ENCODE results near the gene ECM2. TPM values are rescaled to one million over a fixed set of nuclear protein-coding genes. Genes with fewer than 3 reads are reported as not detected.

The ECM2 gene
- total RNA-seq, 1 experiment from 2014 or later: not detected

DNA sequence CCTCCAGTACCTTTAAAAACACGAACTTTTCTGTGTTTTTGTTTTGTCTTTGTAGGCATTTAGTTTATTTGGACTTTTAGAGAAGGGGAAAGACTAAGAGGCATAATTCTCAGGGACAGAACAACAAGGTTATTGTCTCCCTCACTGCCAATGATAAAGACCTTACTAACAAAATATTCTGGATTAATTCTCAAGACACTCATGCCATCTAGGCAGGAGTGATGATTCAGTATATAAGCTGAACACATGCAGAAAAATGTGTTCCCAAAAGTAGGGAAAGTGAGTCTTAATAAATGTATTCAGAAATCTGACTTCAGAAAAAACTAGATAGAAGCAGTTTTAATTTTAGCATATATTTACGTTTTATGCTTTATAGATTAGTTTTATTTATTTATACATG lies 36.1 kb downstream of the ECM2 start:
- no peak overlapping the region for H4K5ac ChIP-seq (ENCODE audit: insufficient read length, low read depth, low read length)
- Mint-ChIP-seq H3K4me3 (no peak overlapping the region), H3K27ac (no peak overlapping the region), H3K4me1 (peaks cover 9 to 20% of the 10 kb centered on the region in 2 experiments), H3K9me3 (no peaks in the 10 kb centered on the region), H3K27me3 (ENCODE audit: low read depth) (no peaks in the 10 kb centered on the region), H3K36me3 (ENCODE audit: insufficient read depth in 1 of 3, low read depth in 3 of 3) (no peaks in the 10 kb centered on the region; a peak in 1 of 7 replicates)
- H3K79me1 ChIP-seq (ENCODE audit: insufficient read depth, low read depth, low read length, poor library complexity, severe bottlenecking): no peaks in the 10 kb centered on the region
- no peaks in the 10 kb centered on the region for H3K79me2 ChIP-seq (ENCODE audit: insufficient read depth, low read length)
- H2AK5ac ChIP-seq (ENCODE audit: insufficient read length, low read length): no peak overlapping the region
- H3K56ac ChIP-seq (ENCODE audit: insufficient read length, low read depth, low read length): no peak overlapping the region
- no peaks in the 10 kb centered on the region for H4K20me1 ChIP-seq (ENCODE audit: control insufficient read depth, insufficient read depth, insufficient read length)
- H3K9ac ChIP-seq (ENCODE audit: extremely low read depth, insufficient read length, low read length): no peak overlapping the region
- H2AFZ ChIP-seq (ENCODE audit: low read length): no peak overlapping the region
- peaks cover 2% of the 10 kb centered on the region; the same call in 1 of the 2 replicates for H3K4me1 ChIP-seq (ENCODE audit: insufficient read depth, low read length)
- H3K9me3 ChIP-seq (ENCODE audit: control insufficient read depth, low read depth, low read length): no peaks in the 10 kb centered on the region
- no peak overlapping the region for H3K27ac ChIP-seq (ENCODE audit: insufficient read length, low read depth, low read length)
- no peak overlapping the region for H3K18ac ChIP-seq (ENCODE audit: insufficient read length, low read depth, low read length)
- H2BK12ac ChIP-seq (ENCODE audit: insufficient read length, low read depth, low read length): no peak overlapping the region
- H2BK20ac ChIP-seq (ENCODE audit: low read depth, low read length, poor library complexity, severe bottlenecking): no peak overlapping the region
- H3K4me2 ChIP-seq (ENCODE audit: insufficient read depth, insufficient read length, low read length): no peak overlapping the region
- H3K23ac ChIP-seq (ENCODE audit: insufficient read length, low read depth, low read length): no peak overlapping the region
- H3K27me3 ChIP-seq (ENCODE audit: insufficient read depth, low read length): no peaks in the 10 kb centered on the region
- no peak overlapping the region for H2BK5ac ChIP-seq (ENCODE audit: insufficient read length, low read length)
- no peak overlapping the region for H3K14ac ChIP-seq (ENCODE audit: insufficient read depth, low read length)
- H4K8ac ChIP-seq (replicated peaks; ENCODE audit: insufficient read length, low read depth, low read length): no peak overlapping the region
- H3K23me2 ChIP-seq (ENCODE audit: insufficient read length, low read depth, low read length, poor library complexity, severe bottlenecking): no peaks in the 10 kb centered on the region
- no peak for TF ChIP-seq CTCF (conservative IDR thresholded peaks at IDR 0.05)
- no peak overlapping the region for H4K91ac ChIP-seq (ENCODE audit: insufficient read length, low read depth, low read length)
- no CpG with 5 or more reads among the region's 2 CpGs for WGBS (ENCODE audit: extremely low coverage, insufficient read length, low lambda C conversion rate)
- H2BK120ac ChIP-seq (ENCODE audit: low read depth, low read length, poor library complexity, severe bottlenecking): no peak overlapping the region
- H3K4ac ChIP-seq (ENCODE audit: low read depth, low read length): no peak overlapping the region
- no peak for DNase-seq
- no peak overlapping the region for H2BK15ac ChIP-seq (ENCODE audit: low read depth, low read length)
- no peak overlapping the region for H3T11ph ChIP-seq (ENCODE audit: low read length)
